Right renal pelvis (tissue), 4 donors: ENCODE results near the gene MYOG. TPM values are rescaled to one million over a fixed set of nuclear protein-coding genes. Genes with fewer than 3 reads are reported as not detected.

Source experiments
- DNase-seq, 4 donors: peaks; one replicate each; pipeline ENCODE4 v3.0.0-alpha.2; 2013; ENCODE audit warnings: low read depth in 4 of 4, low spot score in 3 of 4, missing footprints in 1 of 4
- polyA plus RNA-seq, 4 donors: library from polyadenylated mRNA; unstranded; fragments of 120-200 nt; gene quantifications; one replicate each; pipeline ENCODE4 v1.2.1, GENCODE V29; 2013; ENCODE audit not compliant: insufficient read length in 4 of 4

Gene MYOG
- polyA plus RNA-seq, 4 donors: 0.11 to 0.17 (median 0.15) TPM

DNA sequence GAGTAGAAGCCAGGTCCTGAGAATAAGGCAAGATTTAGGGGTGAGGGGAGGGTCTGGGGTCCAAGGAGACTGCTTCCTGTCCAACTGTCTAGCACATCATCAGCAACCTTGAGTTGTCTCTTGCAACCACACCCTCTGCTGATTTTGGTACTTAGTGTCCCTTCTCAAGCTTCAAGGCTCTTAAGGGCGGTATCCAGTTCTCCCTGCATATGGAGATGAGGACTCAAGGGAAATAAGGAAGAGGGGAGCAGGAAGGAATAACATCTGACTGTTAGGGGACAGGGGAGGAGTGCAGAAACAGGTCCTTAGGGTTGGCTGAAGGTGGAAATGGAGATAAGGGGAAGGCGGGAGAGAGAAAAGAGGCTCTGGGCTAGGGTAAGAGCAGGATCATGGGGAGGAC is 12.3 kb downstream of the MYOG start:
- DNase-seq: no peak

DNA sequence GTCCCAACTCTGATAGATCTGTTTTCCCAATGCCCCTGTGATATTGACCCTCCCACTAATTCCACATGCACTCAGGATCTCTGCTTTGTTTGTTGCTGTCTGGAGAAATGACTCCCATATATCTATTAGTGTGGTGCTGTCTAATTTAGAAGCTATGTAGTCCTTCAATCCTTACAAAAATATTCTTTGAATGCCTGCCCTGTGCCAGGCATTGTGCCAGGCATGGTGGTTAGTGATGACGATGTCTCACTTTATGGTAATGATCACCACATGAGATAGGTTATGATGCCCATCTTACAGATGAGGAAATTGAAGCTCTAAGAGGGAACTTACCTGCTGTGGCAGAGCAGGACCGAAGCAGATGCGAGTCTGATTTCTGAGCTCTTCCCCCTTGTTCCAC is 12.9 kb downstream of the MYOG start:
- DNase-seq: no peak

DNA sequence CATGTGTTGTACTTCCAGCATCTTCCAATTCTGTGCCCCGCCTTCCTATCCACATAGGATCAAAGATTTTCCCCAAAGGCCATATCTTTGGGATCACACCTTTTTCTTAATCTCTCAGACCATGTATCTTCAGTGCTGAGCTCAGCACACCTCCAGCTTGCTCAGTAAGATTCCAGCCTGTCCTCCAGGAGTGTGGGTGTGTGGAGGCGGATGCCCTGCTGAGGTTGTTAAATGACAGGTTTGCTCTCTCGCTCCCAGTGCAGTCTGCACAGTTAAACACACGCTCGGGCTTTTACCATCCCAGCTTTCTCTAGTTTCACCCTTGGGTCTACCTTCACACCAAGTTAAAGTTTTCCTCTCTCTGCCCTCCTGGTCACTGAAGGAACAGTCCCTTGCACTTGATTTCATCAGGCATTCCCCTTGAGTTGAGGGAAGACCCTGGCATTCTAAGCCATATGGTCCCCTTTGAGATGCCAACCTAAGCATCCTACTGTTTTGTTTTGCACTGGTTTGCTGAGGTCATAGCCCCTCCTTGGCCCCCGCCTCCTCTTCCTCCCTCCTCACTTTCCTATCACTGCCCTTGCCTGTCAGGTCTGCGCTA is 13.7 kb downstream of the MYOG start:
- no peak for DNase-seq

DNA sequence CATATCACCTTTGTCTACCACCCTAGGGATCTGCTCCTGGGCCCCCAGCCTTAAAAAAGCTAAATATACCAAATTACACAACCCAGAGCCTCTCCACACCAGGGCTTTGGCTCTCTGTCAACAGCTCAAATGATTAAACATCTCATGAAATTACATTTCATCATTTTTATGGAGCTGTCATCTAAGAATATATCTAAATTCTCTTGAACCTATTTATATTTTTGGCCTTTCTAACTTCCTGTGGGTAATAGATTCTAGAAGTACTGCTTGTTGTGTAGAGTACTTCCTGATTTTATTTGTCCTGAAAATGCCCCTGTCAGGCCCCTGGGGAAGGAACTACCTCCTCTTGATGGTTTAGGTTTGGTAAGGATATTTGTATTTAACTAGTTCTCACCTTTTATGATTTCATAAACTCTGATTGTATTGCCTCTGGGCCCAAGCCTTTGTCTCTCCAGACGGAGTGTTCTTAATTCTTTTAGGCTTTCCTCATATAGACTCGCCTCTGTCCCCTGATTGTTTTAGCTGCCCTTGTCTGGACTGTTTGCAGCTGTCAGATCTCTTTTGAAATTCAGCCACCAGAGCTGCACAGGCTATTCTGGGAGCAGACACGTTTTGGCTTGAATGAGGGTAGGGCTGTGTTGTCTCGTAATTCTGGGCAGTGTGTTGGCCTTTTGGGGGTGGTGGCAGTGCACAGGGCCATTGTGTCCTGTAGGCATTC is 16.6 kb downstream of the MYOG start:
- DNase-seq: peak; percentile 45 to 62 (median 56)

DNA sequence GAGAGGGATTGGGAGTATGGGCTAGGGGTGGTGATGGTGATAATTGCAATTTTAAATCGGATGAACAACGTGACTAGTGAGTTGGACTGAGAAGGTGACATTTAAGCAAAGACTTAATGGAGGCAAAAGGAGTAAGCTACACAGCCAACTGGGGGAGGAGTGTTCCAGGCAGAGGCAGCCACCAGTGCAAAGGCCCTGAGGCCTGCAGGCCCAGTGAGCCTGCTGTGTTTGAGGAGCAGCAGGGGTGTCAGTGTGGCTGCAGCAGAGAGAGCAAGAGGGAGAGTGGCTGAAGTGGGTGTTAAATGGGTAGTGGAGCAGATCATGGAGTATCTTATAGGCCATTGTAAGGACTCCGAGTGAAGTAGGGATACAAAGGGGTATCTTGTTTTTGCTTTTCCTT is 18.8 kb downstream of the MYOG start:
- DNase-seq: no peak

DNA sequence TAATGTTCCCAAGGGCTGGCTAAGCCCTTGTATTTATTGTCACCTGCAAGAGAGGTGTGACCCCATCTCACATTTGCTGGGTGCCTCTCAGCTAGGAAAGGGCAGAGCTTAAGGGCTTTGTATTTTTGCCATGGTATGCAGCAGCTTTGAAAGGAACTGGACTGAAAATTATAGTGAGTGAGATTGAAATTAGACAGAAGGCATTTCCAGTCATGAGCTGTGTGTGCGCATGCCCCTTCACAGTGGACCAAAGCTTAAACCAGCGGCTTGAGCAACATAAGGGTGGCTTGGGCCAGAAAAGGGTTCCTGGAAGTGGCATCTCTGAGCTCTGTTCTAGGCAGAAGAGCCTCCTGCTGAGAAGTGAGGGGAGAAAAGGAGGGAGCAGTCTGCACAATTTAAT is 19.8 kb downstream of the MYOG start:
- no peak for DNase-seq

DNA sequence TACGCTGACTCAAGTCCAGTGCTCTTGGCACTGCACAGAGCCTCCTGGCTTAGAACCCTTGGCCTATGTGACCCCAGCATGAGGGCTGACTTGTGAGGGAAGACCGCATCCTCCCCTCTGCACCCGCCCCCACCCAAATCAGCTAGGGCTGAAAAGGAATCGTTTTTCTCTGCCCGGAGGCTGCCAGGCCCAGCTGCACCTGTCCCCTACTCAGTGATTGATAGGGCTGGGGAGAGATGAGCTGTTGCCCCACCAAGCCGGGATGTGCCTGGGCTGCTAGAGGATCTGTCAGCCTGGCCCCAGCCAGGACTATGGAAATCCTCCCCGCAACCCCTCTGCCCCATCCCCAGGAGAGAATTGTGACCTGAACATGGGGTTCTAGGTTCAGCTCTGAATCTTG is 20.6 kb downstream of the MYOG start:
- DNase-seq: no peak

DNA sequence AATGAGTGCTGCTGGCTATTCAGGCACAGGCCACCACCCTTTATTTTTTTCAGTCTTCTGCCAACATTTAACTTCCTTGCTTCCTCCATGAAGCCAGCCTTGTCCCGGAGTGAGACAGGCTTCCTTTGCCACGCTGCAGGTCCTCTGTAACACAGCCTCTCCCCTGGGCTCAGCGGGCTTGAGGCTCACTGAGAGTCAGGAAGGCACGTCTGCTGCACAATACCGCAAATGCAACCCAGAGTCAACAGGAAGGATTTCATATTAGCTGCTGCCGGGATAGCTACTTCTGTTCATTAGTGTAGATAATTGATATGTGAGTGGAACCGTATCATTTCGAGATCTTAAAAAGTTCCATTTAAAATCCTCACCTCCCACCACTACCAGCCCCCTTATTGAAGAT is 22.5 kb downstream of the MYOG start:
- no peak for DNase-seq

DNA sequence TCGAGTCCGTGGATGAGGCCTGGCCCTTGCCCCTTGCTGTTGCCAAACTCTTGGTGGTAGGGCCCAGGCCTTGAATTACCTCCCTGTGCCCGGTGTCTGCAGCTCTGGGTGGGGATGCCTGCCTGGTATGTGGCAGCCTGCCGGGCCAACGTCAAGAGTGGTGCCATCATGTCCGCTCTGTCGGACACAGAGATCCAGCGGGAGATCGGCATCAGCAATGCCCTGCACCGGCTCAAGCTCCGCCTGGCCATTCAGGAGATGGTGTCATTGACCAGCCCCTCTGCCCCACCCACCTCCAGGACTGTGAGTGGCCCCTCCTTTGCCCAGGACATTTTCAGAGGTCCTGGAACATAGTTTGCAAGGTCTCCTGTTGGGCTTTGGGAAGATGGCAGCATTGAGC is 25.7 kb downstream of the MYOG start:
- no peak for DNase-seq

DNA sequence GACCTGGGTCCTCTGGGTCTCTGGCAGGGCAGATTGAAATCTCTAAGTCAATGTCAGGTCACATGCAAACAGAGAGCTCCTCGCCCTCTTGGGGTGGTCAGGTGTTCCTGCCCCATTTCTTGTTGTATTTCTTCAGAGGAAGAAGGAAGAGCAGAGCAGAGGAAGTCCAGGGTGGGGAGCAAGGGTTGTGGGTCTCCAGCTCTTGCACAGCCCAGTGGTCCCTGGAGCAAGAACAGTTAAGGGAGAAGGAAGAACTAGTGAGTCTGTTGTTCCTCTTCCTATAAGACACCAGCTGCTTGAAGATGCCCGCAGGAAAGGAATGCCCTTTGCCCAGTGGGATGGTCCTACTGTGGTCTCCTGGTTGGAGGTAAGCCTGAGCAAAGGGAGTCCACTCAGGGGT is 26.3 kb downstream of the MYOG start:
- DNase-seq: no peak

DNA sequence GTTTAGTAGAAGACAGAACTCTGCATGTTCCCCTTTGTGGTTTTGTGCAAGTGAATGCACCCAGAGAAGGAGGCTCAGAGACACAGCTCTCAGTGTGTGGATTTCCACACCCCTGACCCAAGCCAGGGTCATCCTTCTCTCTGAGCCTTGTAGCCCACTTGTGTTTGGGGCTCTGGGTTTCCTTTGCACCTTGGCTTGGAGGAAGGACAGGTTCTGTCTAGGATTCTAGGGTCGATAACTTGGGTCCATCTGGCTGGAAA is 27.2 kb downstream of the MYOG start:
- DNase-seq: no peak

DNA sequence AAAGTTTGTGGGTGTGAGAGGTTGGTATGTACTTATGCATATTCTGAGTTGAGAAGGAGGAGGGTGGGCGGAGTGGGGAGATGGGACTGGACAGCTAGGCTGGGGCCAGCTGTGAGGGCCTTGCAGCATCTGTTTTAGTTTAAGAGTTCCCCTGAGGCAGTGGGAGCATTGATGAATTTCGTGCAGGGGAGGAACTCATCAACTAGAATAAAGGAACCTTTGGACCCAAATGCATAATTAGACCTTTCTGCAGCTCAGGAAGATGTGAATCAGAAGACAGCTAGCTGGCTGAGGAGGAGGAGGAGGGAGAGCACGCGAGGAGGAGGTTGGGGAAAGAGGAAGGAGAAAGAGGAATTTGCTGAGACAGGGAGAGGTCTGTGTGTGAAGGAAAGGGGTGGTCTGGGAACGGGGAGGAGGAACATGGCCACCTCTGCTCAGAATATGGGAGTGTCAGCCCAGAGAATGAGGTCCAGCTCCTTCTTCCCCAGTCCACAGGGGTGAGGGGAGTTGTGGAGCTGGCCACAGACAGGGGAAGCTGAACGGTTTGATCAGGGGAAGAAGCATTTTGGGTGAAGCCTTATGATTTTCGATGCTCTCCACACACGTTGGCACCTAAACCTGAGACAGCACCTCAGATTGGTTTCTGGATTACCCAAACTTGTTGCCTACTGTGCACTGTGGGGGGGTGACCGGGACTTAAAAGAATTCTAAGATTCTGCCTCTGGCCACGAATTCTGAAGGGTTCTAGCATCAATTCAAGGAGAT is 27.7 kb downstream of the MYOG start:
- no peak for DNase-seq

DNA sequence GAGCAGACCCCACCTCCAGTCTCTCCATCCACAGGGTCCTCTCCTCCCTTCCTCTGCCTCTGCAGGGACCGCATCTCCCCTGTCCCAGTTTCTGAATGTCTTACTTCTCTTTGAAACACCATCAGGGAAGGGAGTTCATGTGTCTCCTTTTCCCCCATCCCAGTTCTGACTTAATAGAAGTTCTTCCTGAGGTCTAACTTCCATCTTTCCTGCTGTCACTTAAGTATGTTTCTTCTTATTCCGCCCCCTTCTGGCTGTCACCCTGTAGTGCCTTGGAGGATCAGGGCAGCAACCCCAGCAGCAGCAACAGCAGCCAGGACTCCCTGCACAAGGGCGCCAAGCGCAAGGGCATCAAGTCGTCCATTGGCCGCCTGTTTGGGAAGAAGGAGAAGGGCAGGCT is 29.3 kb downstream of the MYOG start:
- no peak for DNase-seq

DNA sequence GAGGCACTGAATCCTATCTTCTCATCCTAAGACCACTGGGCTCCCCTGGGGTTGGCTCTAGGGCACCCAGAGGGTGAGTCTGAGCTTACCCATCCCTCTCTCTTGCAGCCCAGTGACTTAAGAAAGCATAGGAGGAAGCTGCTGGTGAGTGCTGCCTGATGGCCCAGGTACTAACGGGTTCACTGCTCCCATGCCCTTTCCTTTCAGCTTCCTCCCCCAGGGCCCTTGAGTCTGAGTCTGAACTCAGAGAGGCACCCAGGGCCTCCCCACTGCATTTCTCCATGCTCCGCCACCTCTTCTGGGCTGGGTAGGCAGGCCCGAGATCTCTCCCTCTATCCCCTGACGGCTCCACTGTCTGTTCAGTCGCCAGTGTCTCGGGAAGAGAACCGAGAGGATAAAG is 29.8 kb downstream of the MYOG start:
- no peak for DNase-seq

DNA sequence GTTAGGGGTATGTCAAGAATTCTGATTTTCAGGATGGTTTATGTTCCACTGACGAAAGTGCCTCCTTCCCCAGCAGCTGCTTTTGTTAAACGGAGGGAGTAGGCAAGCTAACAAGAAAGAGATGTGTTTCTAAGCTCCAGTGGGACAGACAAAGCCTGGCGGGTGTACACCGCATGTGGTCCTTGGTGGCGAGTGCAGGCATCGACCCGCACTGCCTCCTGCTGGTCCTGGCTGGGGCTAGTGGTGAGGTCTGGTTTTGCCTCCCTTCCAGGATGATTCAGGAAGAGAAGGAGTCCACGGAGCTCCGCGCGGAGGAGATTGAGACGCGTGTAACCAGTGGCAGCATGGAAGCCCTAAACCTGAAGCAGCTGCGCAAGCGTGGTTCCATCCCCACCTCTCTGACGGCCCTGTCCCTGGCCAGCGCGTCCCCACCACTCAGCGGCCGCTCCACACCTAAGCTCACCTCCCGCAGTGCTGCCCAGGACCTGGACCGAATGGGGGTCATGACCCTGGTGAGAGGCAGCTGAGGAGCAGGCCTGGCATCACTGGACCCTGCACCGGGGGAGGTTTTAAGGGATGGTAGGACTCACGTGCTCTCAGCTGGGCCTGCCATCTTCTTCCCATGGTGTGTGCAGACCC is 30.5 kb downstream of the MYOG start:
- no peak for DNase-seq

DNA sequence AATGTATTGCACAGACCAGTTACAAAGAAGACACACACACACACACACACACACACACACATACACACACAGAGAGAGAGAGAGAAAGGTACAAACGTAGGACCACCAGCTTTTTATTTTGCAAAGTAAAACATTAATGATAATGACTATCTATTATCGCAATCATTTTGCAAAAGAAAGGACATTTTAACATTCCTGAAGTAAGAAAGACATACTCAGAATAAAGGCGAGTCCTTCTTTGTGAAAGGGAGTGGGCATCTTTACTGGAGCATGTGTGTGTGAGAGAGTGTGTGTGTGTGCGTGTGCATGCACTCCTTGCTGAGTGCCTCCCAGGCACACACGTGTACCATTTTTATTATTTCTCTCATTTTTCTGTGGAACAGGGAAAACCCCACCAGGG is 31.2 kb downstream of the MYOG start:
- no peak for DNase-seq

DNA sequence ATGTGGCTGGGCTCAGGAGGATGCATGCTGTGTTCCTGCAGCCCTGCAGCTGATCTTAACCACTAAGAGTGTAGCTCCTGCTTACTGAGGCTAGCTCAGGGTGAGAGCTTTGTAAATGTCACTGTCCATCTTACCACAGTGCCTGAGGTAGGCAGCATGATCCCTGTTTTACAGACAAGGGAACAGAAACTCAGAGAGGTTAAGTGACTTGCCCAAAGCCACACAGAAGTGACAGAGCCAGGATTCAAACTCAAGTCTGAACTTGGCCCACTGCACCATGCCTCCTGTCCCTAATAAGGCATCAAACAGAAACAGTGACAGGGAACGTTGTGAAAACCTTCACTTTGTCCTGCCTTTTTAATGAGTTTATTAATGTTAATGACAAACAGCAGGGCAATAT is 31.6 kb downstream of the MYOG start:
- DNase-seq: no peak

DNA sequence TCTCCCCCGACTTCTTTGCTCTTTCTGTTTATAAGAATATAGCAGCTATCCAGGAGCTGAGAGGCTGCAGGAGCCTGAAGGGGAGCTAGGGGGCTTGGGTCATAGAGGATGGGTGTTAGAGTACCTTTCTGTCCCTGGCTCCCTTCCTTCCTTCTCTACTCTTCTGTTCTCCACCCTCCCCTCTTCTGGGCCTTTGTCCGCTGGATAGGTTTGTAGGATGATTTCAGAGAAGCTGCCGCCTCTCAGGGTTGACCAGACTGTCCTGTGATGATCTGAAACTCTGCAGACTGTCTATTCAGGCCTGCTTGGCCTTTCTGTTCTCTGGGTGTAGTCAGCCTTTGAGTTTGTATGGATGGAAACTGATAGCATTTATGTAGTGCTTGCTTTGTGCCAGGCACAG is 33.2 kb downstream of the MYOG start:
- DNase-seq: no peak

DNA sequence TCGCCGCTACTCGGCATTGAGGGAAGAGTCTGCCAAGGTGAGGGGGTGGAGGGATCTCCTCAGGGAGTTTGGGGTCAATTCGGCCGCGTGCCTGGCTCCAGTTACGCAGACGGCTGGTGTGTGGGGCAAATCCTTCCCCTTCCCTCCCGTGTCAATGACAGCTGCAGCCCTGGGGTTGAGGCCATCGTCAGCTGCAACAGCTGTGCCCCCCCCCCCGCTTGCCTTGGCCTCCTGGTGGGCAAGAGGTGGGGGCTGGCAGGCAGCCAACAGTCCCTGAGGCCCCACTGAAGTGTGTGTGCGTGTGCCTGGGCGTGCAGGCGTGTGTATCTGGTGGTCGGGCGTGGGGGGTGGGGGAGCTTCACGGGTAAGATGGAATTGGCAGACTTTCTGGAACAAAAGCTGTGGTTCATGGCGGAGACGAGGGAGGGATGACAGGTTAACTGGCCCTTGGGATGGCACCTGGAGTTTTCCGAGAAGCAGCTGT is 33.9 kb downstream of the MYOG start:
- no peak for DNase-seq

DNA sequence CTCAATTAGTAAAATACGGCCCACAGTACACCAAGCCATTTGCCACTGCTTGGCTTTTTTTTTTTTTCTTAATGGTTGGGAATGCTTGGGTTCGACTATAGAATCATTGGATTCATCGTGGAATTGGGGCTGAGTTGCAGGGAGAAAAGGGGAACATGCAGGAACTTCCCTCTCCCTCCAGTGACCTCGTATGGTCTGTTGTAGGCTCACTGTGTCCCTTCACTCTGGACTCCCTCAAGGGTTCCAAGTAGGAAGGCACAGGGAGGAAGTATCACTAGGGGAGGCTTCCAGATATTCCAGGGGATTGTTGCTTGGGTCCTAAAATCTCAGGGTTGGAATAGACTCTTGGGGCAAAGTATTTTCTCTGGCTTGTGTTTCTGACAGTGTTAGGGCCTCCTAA is 35.0 kb downstream of the MYOG start:
- DNase-seq: no peak

DNA sequence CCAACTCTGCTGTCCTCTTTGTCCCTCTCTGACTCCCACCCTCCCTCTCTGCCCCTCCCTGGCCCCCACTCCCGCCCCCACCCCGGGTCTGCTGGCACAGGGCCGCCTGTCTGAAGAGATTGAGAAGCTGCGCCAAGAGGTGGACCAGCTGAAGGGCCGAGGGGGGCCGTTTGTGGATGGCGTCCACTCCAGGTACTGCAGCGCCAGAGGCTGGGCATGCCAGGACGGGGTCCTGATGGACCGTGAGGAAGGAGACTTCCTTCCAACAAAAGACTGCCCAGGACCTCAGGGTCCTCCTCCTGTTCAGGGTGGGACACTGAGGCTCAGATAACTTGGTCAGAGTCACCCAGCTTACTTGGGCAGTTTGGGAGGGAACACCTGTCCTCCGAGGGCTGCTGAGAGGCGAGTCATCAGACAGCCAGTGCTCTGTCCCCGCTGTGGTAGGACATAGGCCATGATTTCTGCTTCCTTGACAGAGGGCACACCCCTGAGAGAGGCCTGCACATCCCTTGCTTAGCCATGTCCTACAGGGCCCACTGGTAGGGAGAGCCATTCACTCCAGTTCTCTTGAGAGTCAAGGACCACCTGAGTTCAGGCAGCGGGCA is 36.1 kb downstream of the MYOG start:
- no peak for DNase-seq
